SK-N-SH treated with all-trans-retinoic acid at 6 μM for 48 hours (cell line): ENCODE data around the gene CATSPERB.

ENCODE experiments used
- GLIS3 ChIP-seq: fragments of 250-450 bp; sonication (Bioruptor Pico); IDR thresholded peaks from 2 replicates; pipeline ENCODE4 v1.5.0; 2020; ENCODE audit warnings: mild to moderate bottlenecking, moderate library complexity
- TCF4 ChIP-seq: fragments of 250-450 bp; sonication (Bioruptor Pico); IDR thresholded peaks from 2 replicates; pipeline ENCODE4 v1.8.0; 2021; ENCODE audit warnings: mild to moderate bottlenecking, moderate library complexity, borderline replicate concordance

DNA sequence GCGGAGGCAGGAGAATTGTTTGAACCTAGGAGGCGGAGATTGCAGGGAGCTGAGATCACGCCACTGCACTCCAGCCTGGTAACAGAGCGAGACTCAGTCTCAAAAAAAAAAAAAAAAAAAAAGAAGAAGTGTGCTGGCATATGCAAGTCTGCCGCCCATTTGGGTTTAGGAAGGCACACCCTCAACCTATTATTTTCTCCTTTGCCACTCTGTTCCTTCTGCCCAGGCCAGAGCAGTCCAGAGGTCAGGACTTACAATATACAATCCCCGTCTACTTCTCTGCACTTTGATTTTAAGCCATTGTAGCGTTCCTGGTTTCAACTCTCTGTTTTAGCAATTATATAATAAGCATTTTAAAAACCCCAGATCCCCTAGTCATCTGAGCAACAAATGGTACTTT is 39.8 kb downstream of the CATSPERB start:
- TF ChIP-seq TCF4 (no peak), GLIS3 (CRISPR knock-in tag) (no peak)
